GM15510 (cell line): ENCODE results near the gene DDX47.
A peak's percentile ranks its signal among the peaks of the same experiment; 100 is the strongest.

Experiments used
- POLR2A ChIP-seq: IDR thresholded peaks from 3 replicates; pipeline ENCODE4 v1.6.1; 2011; ENCODE audit warnings: borderline replicate concordance; ENCODE audit not compliant: insufficient read length; ENCODE audit errors: extremely low read depth

DDX47 gene

DNA sequence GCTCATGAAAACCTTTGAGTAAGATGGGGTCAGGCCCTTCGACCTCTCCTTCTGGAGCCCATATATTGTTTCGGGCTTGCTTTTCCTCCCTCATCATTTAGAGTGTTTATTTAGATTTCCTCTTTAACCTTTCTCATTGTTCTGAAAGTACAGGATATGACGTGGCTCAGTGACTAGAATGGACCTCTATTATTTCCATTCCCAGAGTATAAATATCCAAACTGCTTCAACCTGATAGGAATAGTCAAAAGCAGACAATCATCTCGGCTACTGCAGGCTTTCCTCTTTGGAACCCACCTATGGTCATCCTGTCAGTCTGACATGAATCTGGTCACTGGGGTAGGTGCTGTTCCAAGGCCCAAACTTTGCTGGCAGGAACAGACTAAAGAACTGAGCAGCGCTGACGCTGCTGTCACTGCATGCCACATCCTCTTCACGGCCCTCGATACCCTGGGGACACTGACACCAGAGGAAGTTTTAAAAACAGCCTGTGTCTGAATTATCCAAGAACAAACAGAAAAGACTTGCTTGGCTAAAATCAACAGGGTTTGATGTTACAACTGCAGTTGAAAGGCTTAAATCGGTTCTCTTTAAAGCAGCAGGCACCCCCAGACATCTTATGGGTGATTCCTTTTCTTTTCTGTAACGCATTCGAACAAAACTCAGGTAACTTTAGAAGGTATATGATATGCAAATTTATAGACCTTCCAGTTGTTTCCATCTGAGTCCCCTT lies 5.0 kb upstream of the DDX47 start:
- TF ChIP-seq POLR2A = peak; percentile 25

DNA sequence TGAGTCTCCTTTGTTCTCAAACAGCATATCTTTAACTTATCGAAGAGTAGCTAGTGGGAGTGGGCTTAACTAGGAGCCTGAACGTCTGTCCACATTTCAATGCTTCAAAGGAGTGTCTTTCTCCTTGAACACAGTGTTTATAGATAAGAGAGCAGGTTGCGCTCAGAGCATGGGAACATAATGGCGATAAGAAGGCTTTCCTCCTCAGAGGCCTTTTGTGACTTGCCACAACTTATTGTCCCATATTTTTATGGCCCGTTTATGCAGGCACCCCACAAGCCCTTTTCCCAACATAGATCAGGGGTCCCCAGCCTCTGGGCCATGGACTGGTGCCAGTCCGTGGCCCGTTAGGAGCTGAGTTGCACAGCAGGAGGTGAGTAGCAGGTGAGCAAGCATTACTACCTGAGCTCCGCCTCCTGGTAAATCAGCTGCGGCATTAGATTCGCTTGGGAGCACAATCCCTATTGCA lies 2.6 kb upstream of the DDX47 start:
- TF ChIP-seq POLR2A = no peak

DNA sequence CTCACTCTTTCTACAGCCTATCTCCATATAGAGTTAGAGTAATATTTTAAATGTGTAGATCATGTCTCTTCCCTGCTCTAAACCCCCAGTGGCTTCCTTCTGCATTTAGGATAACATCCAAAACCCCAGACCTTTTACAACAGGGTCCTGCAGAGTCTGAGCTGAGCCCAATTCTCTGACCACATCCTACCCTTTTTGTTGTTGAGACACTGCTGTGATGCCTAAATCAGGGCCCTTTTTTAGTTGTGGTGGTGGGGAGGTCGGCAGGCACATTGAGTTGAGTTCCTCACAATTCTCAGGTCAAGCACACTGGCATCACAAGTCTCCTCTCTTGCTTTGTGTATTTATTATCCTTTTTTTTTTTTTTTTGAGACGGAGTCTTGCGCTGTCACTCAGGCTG lies 1.8 kb upstream of the DDX47 start:
- no peak for TF ChIP-seq POLR2A

DNA sequence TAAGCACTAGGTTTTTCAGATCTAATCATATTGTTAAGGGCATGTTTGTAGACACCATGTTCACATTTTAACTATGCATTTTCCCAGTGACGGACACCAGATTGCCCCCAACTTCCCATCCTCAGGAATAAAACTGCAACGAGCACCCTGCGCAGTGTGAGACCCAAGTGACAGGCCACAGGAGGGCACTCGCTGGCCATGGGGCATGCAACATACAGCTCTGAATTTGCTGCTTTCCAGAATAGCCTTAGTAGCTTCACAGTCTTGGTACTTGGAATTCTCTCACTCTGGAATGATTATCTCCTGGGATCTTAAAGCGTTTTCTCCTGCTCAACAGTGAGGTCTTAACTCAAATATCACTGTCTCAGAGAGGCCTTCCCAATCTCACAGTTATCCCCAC lies 972 bp upstream of the DDX47 start:
- TF ChIP-seq POLR2A = no peak

DNA sequence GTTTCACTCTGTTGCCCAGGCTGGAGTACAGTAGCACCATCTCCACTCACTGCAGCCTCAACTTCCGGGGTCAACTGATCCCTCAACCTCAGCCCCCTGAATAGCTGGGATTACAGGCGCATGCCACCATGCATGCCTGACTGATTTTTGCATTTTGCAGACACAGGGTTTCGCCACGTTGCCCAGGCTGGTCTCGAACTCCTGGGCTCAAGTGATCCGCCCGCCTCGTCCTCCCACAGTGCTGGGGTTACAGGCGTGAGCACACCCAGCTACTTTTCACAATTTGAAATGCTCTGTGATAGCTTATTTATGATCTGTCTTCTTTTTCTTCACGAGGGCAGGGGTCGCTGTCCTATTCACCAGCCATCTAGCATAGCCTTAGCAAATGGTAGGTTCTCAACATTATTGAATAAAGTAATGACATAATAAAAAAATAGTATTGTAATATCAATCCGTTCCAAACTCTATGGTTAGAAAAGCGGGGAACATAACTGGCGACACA lies 477 bp upstream of the DDX47 start:
- TF ChIP-seq POLR2A = no peak

DNA sequence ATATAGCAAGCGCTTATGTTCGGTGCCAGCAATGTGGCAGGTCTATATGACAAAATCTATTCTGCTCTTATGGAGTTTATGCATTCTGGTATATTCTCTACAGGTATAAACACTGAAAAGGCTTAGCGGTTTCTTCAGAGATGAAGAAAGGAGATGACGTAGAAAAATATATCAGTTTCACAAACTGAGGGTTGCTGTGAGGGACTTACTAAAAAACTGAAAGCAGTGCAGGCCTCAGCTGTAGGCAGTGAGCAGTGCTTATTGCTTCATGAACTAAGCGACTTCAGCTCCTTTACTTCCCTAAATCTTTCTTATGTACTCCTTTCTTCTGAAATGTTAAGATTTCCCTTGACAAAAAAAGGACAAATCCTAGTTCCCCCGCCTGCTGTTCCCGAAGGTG lies 4.5 kb downstream of the DDX47 start:
- no peak for TF ChIP-seq POLR2A

DNA sequence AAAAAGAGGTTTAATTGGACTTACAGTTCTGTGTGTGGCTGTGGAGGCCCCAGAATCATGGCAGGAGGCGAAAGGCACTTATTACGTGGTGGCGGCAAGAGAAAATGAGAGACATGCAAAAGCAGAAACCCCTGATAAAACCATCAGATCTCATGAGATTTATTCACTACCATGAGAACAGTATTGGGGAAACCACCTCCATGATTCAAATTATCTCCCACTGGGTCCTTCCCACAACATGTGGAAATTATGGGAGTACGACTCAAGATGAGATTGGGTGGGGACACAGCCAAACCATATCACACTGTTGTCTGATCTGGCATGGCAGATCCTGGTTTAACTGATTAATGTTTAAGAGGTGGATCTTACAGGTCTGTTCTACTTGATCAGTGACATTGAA lies 5.6 kb downstream of the DDX47 start:
- no peak for TF ChIP-seq POLR2A

DNA sequence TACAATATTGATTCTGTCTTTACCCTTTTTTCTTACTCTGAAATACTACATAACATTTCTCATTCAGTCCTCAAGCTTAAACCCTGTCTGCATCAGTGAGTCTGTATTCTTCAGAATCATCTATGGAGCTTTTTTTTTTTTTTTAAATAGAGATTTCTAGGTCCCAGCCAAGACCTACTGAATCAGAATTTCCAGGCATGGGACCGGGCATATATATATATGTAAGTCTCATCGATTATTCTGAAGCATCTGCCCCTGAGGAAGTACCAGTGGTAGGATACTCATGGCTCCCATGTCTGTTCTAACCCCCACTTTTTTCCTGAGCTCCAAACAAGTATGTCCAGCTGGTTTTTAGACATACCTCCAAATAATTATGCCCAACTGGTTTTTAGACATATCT lies 6.1 kb downstream of the DDX47 start:
- TF ChIP-seq POLR2A = no peak

DNA sequence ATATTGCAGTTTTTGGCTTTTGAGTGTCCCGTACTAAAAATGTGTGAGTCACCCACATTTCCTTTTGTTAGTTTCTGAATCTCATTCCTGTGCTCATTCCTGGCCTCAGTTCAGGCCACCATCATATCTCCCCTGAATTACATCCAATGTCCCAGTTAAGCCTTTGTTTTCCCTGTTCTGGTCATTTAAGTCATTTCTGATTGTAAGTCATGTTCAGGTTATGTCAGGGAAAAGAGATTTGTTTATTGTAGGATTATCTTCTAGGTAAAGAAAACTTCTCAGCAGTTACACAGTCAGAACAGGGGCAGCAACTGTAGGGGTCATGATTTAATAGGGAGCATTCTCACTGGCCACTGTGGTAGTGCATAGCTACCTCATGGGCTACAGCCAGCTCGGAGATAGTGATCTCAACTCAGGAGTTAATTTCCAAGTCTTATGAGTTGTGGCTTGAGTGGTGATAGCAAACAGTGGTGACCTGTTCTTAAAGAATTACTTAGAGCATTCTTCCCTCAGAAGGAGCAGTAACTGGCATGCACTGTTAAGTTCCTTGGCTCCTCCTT lies 6.7 kb downstream of the DDX47 start:
- TF ChIP-seq POLR2A = no peak

DNA sequence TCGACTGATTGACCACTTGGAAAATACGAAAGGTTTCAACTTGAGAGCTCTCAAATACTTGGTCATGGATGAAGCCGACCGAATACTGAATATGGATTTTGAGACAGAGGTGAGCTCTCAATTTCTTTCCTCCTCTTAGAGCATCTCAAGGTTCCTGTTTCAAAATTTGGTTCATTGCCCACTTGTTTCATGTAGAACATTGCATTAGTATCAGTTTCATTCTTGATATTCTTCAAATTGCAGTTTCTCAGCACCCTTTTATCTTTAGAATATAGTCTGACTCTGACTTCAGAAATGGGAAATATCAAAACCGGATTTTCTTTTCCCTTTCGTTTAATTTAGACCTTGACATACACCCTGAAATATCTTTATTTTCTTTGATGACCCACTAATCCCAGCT lies 8.8 kb downstream of the DDX47 start:
- TF ChIP-seq POLR2A = no peak

DNA sequence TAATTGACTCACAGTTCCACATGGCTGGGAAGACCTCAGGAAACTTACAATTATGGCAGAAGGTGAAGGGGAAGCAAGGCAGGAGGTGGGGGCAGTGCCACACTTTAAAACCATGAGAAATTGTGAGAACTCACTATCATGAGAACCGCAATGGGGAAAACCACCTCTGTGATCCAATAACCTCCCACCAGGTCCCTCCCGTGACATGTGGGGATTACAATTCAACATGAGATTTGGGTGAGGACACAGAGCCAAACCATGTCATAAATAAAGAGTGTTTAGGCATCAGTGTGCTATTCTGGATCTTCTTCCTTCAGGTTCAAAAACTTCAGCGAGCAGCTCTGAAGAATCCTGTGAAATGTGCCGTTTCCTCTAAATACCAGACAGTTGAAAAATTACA lies 9.7 kb downstream of the DDX47 start:
- no peak for TF ChIP-seq POLR2A

DNA sequence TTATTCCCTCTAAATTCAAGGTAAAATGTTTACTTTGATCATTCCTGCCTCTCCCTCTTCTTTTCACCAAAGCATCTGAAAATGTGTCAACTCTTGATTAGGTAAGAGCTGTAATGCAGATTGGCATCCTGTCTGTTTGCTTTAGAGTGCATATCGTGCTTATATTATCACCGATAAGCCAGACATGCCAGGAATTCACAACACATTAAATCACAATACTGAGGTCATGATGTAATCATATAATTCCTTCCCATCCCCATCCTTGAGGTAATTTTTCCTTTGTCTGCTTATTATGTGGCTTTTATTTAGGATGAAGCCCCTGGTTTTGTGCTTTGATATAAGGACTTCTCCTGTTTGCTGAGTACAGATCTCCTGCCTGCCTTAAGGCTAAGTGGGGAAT lies 10.2 kb downstream of the DDX47 start:
- TF ChIP-seq POLR2A = no peak

DNA sequence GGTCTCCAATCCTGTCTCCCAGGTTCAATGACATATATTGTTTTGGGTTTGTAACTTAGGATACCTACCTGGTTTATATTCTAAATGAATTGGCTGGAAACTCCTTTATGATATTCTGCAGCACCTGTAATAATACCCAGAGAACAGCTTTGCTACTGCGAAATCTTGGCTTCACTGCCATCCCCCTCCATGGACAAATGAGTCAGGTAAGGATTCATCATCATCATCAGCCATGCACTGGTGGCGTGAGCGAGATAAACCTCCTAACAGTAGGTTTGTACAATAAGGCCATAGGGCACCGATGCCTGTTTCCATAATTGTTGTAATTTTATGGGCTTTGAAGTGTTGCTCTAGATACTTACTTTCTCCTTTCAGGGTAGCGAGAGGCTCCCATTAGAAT lies 10.7 kb downstream of the DDX47 start:
- TF ChIP-seq POLR2A = no peak

DNA sequence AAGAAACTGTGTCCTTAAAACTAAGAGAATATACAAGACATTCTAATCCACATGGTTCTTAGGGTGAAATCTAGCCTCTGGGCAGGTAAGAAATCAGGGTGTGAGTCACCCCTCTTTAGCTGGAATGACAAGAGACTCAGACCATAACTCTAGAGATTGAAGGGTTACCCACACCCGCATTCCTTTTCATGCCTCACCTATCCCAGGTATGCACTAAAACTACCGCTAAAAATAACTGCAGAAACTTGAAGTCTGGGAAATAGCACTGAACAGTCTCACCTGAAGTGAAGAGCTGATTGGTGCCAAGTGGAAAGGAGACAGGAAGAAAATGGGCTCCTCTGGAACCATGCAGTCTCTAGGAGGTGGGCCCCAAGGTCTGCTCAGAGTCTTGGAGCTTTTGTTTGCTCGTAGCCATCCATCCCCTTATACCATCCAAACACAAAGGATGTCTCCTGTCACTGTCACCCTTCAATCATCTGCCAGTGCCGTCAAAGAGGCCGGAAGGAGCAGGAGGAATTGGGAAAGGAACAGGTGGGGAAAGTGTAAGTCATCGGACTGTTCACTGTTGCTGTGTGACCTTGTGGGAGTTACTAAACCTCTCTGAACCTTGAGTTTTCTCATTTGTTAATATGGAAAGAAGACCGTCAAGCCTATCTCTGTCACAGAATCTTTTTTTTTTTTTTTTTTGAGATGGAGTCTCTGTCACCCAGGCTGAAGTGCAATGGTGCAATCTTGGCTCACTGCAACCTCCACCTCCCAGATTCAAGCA lies 22.4 kb downstream of the DDX47 start:
- TF ChIP-seq POLR2A = no peak

DNA sequence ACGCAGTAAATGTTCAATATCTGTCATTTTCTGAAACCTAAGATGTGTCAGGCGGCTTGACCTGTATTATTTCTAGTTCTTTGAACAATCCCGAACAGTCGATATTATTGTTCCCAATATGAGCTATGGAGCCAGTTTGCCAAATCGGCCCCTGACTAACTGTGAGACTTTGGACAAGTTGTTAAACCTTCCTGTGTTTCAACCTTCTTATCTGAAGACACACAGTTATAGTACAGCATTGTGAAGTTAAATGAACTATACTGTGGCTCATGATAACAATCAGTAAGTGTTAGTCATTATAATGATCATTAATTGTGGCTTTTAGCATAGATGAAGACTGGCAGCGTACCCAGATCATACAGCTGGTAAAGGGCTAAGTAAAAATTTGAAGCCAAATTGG lies 23.4 kb downstream of the DDX47 start:
- TF ChIP-seq POLR2A = no peak
